Muscle of leg (tissue), 11 donors: ENCODE data around the gene DSTN. TPM values are rescaled to one million over a fixed set of nuclear protein-coding genes. Genes with fewer than 3 reads are reported as not detected.

Experiments
- DNase-seq: peaks from one replicate; pipeline ENCODE4 v3.0.0; 2013
- H3K27ac ChIP-seq: one replicate; pipeline ENCODE4 v1.5.1; 2013; ENCODE audit warnings: mild to moderate bottlenecking, low read length, control low read depth
- H3K27me3 ChIP-seq: one replicate; pipeline ENCODE4 v1.6.1; 2013; ENCODE audit warnings: low read length; ENCODE audit not compliant: control insufficient read depth, insufficient read depth
- H3K36me3 ChIP-seq: one replicate; pipeline ENCODE4 v1.6.1; 2013; ENCODE audit warnings: low read length; ENCODE audit not compliant: control insufficient read depth, insufficient read depth
- H3K4me1 ChIP-seq: one replicate; pipeline ENCODE4 v1.6.1; 2013; ENCODE audit warnings: low read length; ENCODE audit not compliant: control insufficient read depth, insufficient read depth
- H3K4me3 ChIP-seq: one replicate; pipeline ENCODE4 v1.5.1; 2013; ENCODE audit warnings: low read length, control low read depth
- H3K9me3 ChIP-seq: replicated peaks from 2 replicates; pipeline ENCODE4 v1.6.1; 2013; ENCODE audit warnings: low read depth, low read length; ENCODE audit not compliant: control insufficient read depth
- WGBS: methylation state at CpG from one replicate; pipeline ENCODE4 v1.1.5; 2013; ENCODE audit warnings: missing lambda C conversion rate; ENCODE audit not compliant: insufficient coverage; 5-methylcytosine and 5-hydroxymethylcytosine counted together
- polyA plus RNA-seq, 8 donors: library from polyadenylated mRNA; unstranded; fragments of 120-200 nt; gene quantifications; one replicate each; pipeline versions ENCODE4 v1.2.1 to v1.2.3, GENCODE V29; 2013; ENCODE audit warnings: inconsistent platforms in 1 of 8, low replicate concordance in 1 of 8; ENCODE audit not compliant: insufficient read length in 8 of 8, insufficient read depth in 1 of 8
- total RNA-seq: library from RNA; stranded (reverse); fragments of 120-200 nt; gene quantifications from one replicate; pipeline ENCODE4 v1.2.4, GENCODE V29; 2013

Gene DSTN
- total and polyA plus RNA-seq, 9 donors, result 145 to 256 (median 243) TPM

DNA sequence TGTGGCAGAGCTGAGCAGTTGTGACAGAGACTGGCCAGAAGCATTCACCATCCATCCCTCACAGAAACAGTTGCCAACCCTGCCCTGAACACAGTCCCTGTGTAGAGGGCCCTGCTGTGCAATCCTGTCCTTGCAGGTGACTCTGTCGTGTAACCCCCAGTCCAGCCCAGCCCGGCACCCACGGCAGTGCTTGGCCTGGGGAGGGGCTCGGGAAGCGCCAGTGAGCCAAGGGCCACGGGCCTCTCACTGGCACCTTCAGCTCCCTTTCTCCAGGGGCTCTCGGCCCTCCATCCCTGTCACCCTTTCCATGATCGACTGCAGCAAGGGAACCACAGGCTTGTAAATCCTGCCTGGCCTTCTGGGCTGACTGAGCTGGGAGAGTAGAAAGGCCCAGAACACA, 59.1 kb downstream of the DSTN start:
- Histone ChIP-seq H3K27ac (no peak overlapping the region), H3K9me3 (no peaks in the 10 kb centered on the region), H3K4me1 (peaks cover 5% of the 10 kb centered on the region), H3K36me3 (peaks cover 100% of the 10 kb centered on the region), H3K27me3 (no peaks in the 10 kb centered on the region), H3K4me3 (no peak overlapping the region)
- WGBS, result 77% methylated on average over 6 of the region's 8 CpGs
- DNase-seq, result no peak

GRCh38 chr20:17629678-17630089, 59.8 kb downstream of the DSTN start:
- WGBS, result 89% methylated on average over 21 of the region's 21 CpGs
- H3K36me3 ChIP-seq, result peaks cover 100% of the 10 kb centered on the region
- no peak overlapping the region for H3K27ac ChIP-seq
- no peak for DNase-seq
- H3K27me3 ChIP-seq, result no peaks in the 10 kb centered on the region
- H3K4me3 ChIP-seq, result no peak overlapping the region
- H3K9me3 ChIP-seq, result no peaks in the 10 kb centered on the region
- H3K4me1 ChIP-seq, result peaks cover 11% of the 10 kb centered on the region

GRCh38 chr20:17630151-17630805, 60.4 kb downstream of the DSTN start:
- Histone ChIP-seq H3K36me3 (peaks cover 99% of the 10 kb centered on the region), H3K9me3 (no peaks in the 10 kb centered on the region), H3K27me3 (no peaks in the 10 kb centered on the region), H3K4me3 (no peak overlapping the region), H3K4me1 (peaks cover 17% of the 10 kb centered on the region), H3K27ac (no peak overlapping the region)
- no peak for DNase-seq
- 87% methylated on average over 6 of the region's 11 CpGs for WGBS

DNA sequence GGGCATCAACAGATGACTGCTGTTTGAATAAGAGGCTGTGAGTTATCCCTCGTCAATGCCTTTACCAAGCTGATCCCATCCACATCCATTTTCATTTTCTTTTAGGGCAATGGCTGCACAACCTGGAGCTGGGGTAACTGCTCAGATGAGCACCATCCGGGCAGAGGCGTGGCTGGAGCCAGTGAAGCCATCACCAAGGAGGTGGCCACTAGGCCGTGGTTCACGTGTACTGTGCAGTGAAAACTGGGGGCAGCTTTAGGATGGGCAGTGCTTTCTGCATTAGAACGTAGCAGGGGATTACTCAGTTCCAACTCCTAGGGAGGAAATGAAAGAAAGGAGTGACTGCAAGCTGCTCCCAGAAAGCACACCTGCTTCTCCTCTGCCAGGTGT, 60.9 kb downstream of the DSTN start:
- Histone ChIP-seq H3K9me3 (no peaks in the 10 kb centered on the region), H3K27ac (no peak overlapping the region), H3K4me1 (peaks cover 23% of the 10 kb centered on the region), H3K4me3 (no peak overlapping the region), H3K36me3 (peaks cover 98% of the 10 kb centered on the region), H3K27me3 (no peaks in the 10 kb centered on the region)
- DNase-seq, result no peak
- 84% methylated on average over 5 of the region's 6 CpGs for WGBS

GRCh38 chr20:17631576-17632319, 61.9 kb downstream of the DSTN start:
- Histone ChIP-seq H3K9me3 (no peaks in the 10 kb centered on the region), H3K4me3 (no peak overlapping the region), H3K27ac (no peak overlapping the region), H3K36me3 (peaks cover 91% of the 10 kb centered on the region), H3K27me3 (no peaks in the 10 kb centered on the region), H3K4me1 (peaks cover 32% of the 10 kb centered on the region)
- WGBS, result 92% methylated on average over 8 of the region's 9 CpGs
- DNase-seq, result no peak

DNA sequence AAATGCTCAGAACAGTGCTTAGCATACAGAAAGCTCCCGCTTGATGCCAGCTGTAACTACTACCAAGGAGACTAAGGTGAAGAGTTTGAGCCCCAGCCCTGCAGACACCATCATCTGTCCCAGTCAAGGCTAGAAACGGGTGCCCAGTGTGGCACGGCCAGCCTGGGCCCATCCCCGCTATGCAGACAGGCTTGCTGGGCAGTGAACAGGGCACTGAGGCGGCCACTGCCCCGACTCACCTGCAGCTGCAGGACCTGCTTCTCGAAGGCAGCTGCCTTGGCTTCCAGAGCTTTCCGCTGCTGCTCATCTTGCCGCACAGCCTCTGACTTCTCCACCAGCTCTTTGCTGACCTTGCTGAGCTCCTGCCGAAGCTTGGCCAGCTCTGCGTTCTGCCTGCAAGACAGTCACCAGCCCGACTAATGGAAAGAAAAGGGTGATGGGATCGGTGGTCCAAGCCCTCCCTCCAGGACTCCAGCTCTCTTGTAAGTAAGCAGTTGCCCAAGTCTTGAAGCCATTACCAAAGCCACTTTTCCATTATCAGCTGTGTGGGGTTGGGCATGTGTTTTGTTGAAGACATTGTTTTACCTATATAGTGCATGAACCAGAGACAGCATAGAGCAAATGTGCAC, 63.5 kb downstream of the DSTN start:
- Histone ChIP-seq H3K27me3 (no peaks in the 10 kb centered on the region), H3K4me1 (peaks cover 45% of the 10 kb centered on the region), H3K27ac (no peak overlapping the region), H3K36me3 (peaks cover 90% of the 10 kb centered on the region), H3K4me3 (no peak overlapping the region), H3K9me3 (no peaks in the 10 kb centered on the region)
- no peak for DNase-seq
- WGBS, result 90% methylated on average over 10 of the region's 13 CpGs

DNA sequence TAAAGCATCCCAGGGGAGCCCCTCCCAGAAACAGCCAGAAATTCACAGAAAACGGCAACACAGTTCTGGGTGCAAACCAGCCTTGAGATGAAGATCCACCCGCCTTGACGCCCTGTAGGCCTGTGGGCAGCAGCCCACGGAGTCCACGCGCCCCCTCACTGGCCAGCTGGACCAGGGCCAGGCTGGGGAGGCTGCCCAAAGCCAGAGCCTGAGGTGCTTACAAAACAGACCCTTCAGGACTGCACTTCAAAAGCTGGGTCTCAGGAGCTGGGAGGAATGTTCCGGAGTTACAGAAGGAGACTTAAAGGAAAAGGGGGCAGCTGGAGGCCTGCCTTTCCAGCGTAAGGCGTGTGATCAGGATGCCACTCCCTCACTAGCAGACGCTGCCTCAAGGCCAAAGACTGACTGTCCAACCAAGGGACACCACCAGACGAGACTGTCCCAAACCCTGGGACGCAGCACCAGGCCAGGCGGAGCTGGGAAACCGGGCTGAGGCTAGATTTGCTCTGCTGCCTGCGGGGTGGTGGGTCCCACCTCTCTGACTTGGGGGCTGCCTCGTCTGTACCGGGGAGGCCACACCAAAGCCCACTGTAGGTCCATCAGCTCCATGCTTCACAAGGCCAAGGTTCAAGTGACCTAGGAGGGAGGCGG, 64.1 kb downstream of the DSTN start:
- DNase-seq, result no peak
- Histone ChIP-seq H3K36me3 (peaks cover 90% of the 10 kb centered on the region), H3K4me3 (no peak overlapping the region), H3K9me3 (no peaks in the 10 kb centered on the region), H3K27ac (no peak overlapping the region), H3K27me3 (no peaks in the 10 kb centered on the region), H3K4me1 (peaks cover 51% of the 10 kb centered on the region)
- WGBS, result 68% methylated on average over 16 of the region's 18 CpGs

DNA sequence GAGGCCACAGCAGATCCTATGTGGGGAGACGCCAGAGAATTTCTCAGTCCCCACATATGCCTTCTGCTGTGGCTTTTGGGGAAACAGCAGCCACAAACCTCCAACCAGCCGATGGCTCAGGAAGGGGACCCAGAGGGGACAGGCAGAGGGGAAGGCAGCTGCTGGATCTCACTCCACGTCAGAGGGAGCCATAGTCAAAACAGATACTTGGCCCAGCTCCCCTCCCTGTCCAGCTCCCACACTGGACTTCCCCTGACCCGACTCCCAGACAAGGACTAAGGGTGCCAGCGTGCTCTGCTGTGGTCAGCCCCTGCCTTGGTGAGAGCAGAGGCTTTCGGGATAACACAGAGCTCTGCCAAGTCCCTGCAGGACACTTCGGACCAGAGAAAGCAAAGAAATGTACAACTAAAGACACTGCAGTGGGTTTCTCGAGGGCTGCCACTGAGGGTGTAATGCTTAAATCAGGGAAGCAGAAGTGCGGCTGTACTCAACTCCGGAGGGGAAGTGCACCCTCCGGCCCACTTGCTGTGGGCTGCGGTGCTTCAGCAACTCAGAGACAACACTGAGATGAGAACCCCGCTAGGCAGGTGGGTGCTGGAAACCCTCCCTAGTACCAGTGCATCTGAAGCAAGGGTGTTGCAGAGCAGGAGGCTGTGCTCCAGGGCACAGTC, 64.9 kb downstream of the DSTN start:
- H3K9me3 ChIP-seq, result no peaks in the 10 kb centered on the region
- H3K36me3 ChIP-seq, result peaks cover 87% of the 10 kb centered on the region
- 48% methylated on average over 12 of the region's 13 CpGs for WGBS
- H3K4me1 ChIP-seq, result peaks cover 56% of the 10 kb centered on the region
- no peak overlapping the region for H3K27ac ChIP-seq
- DNase-seq, result peak; percentile 49
- H3K4me3 ChIP-seq, result no peak overlapping the region
- H3K27me3 ChIP-seq, result no peaks in the 10 kb centered on the region

GRCh38 chr20:17635332-17636244, 65.7 kb downstream of the DSTN start:
- peaks cover 56% of the 10 kb centered on the region for H3K4me1 ChIP-seq

More at GRCh38 chr20:17635332-17636244, 65.7 kb downstream of the DSTN start:
- Histone ChIP-seq H3K36me3 (peaks cover 87% of the 10 kb centered on the region), H3K9me3 (no peaks in the 10 kb centered on the region), H3K27me3 (no peaks in the 10 kb centered on the region), H3K4me3 (no peak overlapping the region), H3K27ac (peak overlapping the region; percentile 43)
- WGBS, result 25% methylated on average over 24 of the region's 25 CpGs
- peak; percentile 81 for DNase-seq
